GM12864 (cell line): ENCODE data around the gene GLS2.

Source experiments
- DNase-seq: peaks from one replicate; pipeline ENCODE4 v3.0.0-alpha.2; 2011; ENCODE audit warnings: low read depth
- H3K4me3 ChIP-seq: 2 replicates; pipeline ENCODE4 v1.5.1; 2011; ENCODE audit warnings: mild to moderate bottlenecking, low read depth, low read length, control low read depth
- CTCF ChIP-seq: IDR thresholded peaks from 2 replicates; pipeline ENCODE4 v1.5.1; 2011; ENCODE audit warnings: low read depth, mild to moderate bottlenecking, moderate library complexity, low read length, control low read depth, inconsistent platforms; ENCODE audit errors: missing control alignments

GLS2 gene

GRCh38 chr12:56468216-56469006 lies 19.6 kb downstream of the GLS2 start, which contains the start of gene SPRYD4:
SPRYD4 (plus strand) TSS chr12:56468578; CDS start chr12:56468592, 14 bp downstream.
- DNase-seq, result peak; percentile 86
- TF ChIP-seq CTCF, result peak; percentile 27
- H3K4me3 ChIP-seq, result peak within 1 kb of the TSS; percentile 90

GRCh38 chr12:56462565-56462964 lies 25.4 kb downstream of the GLS2 start:
- no peak for DNase-seq
- TF ChIP-seq CTCF, result no peak
- no peak overlapping the region for H3K4me3 ChIP-seq

GRCh38 chr12:56461235-56462159 lies 26.5 kb downstream of the GLS2 start:
- H3K4me3 ChIP-seq, result no peak overlapping the region
- no peak for TF ChIP-seq CTCF
- DNase-seq, result no peak

- no peak for DNase-seq
- no peak for TF ChIP-seq CTCF
- no peak overlapping the region for H3K4me3 ChIP-seq
These were observed 30.1 kb downstream of the GLS2 start for GRCh38 chr12:56457817-56458216.

- TF ChIP-seq CTCF, result no peak
- no peak within 1 kb of the TSS for H3K4me3 ChIP-seq
- no peak for DNase-seq
These were observed 33.4 kb downstream of the GLS2 start, which contains the start of gene MIP for GRCh38 chr12:56454557-56454956. MIP (minus strand) TSS chr12:56454657; CDS start chr12:56454613, 44 bp downstream.

GRCh38 chr12:56451147-56451546 lies 36.8 kb downstream of the GLS2 start:
- no peak overlapping the region for H3K4me3 ChIP-seq
- no peak for DNase-seq
- no peak for TF ChIP-seq CTCF
